Measurements from ENCODE around the gene ANO7.

ANO7 gene

DNA sequence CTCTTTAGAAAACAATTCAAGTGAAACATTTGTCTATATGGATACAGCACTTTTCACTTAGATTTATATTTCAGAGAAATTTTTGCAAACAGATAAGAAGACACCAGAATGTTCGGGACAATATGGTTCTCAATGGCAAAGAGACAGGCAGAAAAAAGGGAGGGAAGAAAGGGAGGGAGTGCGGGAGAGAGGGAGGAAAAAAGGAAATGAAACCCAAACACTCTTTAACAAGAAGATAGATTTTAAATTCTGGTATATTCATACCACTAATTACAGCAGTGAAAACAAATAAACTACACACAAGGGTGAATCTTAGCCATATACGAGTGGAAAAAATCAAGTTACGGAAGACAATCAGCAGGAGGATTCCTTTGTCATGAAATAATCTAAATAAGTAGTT is 42.2 kb upstream of the ANO7 start:
- TF ChIP-seq, protein P1, sequence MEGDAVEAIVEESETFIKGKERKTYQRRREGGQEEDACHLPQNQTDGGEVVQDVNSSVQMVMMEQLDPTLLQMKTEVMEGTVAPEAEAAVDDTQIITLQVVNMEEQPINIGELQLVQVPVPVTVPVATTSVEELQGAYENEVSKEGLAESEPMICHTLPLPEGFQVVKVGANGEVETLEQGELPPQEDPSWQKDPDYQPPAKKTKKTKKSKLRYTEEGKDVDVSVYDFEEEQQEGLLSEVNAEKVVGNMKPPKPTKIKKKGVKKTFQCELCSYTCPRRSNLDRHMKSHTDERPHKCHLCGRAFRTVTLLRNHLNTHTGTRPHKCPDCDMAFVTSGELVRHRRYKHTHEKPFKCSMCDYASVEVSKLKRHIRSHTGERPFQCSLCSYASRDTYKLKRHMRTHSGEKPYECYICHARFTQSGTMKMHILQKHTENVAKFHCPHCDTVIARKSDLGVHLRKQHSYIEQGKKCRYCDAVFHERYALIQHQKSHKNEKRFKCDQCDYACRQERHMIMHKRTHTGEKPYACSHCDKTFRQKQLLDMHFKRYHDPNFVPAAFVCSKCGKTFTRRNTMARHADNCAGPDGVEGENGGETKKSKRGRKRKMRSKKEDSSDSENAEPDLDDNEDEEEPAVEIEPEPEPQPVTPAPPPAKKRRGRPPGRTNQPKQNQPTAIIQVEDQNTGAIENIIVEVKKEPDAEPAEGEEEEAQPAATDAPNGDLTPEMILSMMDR (IDR thresholded peaks at IDR 0.05; ENCODE audit: insufficient read depth, missing control alignments) = no peak
- no peak for DNase-seq (ENCODE audit: insufficient read length, low spot score)
- no peak for FAIRE-seq

DNA sequence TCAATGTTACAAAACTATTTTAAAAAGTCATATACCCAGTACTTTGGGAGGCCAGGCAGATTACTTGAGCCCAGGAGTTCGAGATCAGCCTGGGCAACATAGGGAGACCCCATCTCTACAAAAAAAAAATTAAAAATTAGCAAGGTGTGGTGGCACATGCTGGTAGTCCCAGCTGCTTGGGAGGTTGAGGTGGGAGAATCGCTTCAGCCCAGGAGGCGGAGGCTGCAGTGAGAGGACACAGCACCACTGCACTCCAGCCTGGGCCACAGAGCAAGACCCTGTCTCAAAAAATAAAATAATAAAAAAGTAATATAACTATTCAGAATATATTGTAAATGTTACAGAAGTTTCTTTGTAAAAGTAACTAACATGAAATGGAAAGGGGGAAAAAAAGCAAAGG is 41.1 kb upstream of the ANO7 start:
- TF ChIP-seq, protein P1 (IDR thresholded peaks at IDR 0.05; ENCODE audit: insufficient read depth, missing control alignments) = no peak
- FAIRE-seq = no peak
- no peak for DNase-seq (ENCODE audit: insufficient read length, low spot score)

DNA sequence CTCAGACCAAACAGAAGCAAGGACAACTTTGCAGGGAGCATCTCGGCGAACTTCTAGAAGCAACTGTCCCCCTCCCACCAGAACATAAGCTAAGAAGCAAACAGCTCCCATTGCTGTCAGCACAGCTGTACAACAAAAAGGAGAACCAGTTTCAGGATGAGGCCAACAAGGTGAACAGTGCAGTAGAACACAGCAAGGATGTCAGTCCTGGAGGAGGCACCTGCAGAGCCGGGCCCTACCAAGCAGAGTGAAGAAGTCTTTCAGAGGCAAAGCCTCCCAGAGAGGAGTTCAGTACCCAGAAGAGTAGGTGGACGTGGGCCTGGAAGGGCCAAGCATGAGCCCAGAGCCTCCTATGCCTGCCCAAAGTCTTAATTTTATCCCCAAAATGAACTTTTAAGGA is 40.2 kb upstream of the ANO7 start:
- TF ChIP-seq, protein P1 (IDR thresholded peaks at IDR 0.05; ENCODE audit: insufficient read depth, missing control alignments) = no peak
- FAIRE-seq (no peak), DNase-seq (ENCODE audit: insufficient read length, low spot score) (no peak)

DNA sequence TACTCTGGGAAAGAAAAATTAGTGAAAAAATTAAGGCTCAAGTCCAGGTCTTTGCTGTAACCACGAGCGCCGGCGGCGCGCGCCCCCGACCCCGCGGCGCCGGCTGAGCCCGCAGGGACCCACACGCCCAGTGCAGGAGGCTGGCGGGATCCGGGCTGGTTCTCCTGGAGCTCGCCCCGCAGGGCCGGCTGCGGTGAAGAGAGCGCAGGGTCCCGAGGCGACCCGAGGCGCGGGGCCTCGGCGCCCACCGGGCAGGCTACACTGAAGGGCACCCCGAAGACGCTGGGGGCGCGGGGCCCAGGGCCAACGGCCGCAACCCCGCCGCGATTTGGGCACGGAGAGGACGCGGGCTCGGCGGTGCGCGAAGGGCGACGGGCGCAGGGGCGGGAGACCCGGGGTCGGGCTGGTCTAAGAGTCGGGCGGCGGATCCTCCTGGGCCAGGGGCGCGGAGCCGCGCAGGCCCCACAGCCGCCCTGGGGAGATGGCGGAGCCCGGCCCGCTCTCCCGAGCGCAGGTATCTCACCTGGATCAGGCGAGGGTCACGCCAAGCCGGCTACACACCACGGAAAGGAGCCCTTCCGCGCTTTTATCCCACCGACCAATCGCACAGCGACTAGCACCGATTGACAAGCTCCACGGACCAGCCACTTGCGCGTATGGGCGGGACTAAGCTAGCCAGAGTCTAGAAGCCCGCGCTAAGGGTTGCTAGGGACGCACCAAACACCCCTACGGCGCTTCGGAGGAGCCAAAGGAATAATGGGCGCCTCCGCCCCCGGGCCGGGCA is 39.4 kb upstream of the ANO7 start, which contains the start of gene PASK:
PASK (minus strand) TSS at position 582 of the 784 bp plus-strand sequence. CDS start 6,440 bp downstream, outside the sequence.
- TF ChIP-seq, protein P1 (IDR thresholded peaks at IDR 0.05; ENCODE audit: insufficient read depth, missing control alignments) = no peak
- DNase-seq (ENCODE audit: insufficient read length, low spot score) = peak; percentile 83
- no peak for FAIRE-seq

DNA sequence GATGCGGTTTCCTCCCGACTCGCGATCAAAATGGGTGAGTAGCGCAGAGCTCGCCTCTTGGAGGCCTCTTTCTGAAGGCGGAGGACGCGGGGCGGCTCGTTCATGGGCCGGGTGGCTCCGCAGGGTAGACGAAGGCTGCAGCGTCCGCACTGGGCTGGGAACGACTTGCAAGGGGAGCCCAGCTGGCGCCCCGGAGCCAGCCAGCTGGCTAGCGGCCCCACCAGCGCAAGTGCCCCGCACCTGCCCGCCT is 38.9 kb upstream of the ANO7 start:
- TF ChIP-seq, protein P1 (IDR thresholded peaks at IDR 0.05; ENCODE audit: insufficient read depth, missing control alignments) = no peak
- DNase-seq (ENCODE audit: insufficient read length, low spot score) (no peak), FAIRE-seq (no peak)

DNA sequence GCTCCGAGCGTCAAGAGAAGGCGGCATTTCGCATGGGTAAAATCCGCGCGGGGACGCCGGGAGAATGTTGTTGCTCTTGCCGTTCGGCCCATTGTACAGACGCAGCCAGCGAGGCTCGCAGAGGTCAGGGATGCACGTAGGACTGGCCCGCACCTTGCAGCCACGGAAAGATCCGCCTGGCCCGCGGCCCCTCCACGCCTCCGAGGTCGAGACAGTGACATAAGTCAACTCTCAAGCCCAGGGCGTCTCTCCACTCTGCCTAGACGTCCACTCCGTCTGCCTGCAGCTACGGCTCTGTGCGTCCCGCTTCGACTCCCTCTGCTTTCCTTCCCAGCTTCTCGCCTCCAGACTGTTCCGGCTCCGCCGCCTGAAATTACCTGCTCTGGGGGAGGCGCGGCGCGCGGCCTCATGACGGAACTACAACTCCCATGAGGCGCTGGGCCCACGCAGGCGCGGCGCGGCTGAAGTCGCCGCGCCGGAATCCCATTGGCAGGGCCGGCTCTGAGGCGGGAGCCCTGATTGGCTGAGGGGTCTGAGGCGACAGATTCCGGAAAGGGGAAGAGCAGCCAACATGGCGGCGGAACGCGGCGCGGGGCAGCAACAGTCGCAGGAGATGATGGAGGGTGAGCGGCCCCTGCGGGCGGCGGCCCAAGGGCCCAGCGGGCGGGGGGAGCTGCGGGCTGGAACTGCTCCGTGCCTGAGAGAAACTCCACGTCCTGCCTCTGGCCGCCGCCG is 38.4 kb upstream of the ANO7 start, which contains the start of gene PPP1R7:
PPP1R7 (plus strand) TSS at position 543 of the 735 bp plus-strand sequence; CDS start at position 572, 29 bp downstream.
- no peak for FAIRE-seq
- DNase-seq (ENCODE audit: insufficient read length, low spot score) = peak; percentile 99
- TF ChIP-seq, protein P1 (IDR thresholded peaks at IDR 0.05; ENCODE audit: insufficient read depth, missing control alignments) = no peak

Data from D721Med (cell line).